ENCODE results near the gene RNF44.

GRCh38 chr5:176507911-176508310 lies 29.3 kb downstream of the RNF44 start:
- TF ChIP-seq POLR2A (IDR thresholded peaks at IDR 0.05; ENCODE audit: low read depth) = no peak
- TF ChIP-seq, protein P1, sequence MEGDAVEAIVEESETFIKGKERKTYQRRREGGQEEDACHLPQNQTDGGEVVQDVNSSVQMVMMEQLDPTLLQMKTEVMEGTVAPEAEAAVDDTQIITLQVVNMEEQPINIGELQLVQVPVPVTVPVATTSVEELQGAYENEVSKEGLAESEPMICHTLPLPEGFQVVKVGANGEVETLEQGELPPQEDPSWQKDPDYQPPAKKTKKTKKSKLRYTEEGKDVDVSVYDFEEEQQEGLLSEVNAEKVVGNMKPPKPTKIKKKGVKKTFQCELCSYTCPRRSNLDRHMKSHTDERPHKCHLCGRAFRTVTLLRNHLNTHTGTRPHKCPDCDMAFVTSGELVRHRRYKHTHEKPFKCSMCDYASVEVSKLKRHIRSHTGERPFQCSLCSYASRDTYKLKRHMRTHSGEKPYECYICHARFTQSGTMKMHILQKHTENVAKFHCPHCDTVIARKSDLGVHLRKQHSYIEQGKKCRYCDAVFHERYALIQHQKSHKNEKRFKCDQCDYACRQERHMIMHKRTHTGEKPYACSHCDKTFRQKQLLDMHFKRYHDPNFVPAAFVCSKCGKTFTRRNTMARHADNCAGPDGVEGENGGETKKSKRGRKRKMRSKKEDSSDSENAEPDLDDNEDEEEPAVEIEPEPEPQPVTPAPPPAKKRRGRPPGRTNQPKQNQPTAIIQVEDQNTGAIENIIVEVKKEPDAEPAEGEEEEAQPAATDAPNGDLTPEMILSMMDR (IDR thresholded peaks at IDR 0.05) = no peak
